Measurements from ENCODE around the gene PLEKHJ1.

The PLEKHJ1 gene

DNA sequence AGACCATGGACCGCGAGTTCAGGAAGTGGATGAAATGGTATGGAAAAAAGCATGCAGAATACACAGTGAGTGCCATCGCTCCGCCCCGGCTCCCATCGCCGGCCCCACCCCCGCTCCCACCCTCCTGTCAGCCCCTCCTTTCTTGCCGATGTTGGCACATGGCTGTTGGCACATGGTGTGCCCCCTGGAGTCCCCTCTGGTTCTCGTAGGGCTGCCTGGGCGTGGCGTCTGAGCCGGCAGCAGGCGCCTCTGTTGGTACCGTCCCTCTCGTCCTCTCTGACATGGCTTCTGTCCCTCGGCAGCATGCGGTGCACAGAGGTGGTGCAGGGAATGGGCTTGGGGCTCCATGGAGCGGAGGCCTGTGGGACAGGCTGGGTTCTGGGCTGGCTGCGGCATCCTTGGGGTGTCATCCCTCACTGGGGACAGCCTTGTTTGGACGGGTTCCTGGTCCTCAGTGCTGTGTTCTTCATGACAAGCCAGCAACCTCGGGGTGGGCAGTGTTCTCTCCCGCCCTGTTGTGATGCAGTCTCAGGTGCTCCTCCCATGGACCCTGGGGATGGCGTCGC is 41.5 kb downstream of the PLEKHJ1 start:
- DNase-seq, result no peak

DNA sequence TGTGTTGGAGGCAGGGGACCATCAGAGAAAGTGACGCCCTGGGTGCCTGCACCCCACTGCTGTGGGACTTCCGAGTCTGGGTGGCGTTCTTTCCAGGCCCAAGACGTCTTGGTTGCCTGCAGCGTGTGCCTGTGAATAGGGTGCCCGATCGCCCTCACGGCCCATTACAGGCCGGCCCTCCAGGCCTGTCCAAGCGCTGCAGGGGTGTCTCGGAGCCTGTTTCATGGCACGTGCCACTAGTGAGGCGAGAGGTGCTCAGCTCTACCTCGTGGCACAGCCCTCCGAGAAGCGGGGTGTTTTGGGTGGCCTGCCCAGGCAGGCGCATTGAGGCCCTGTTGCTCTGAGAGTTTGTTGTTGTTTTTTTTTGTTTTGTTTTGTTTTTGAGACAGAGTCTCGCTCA is 42.3 kb downstream of the PLEKHJ1 start:
- no peak for DNase-seq

DNA sequence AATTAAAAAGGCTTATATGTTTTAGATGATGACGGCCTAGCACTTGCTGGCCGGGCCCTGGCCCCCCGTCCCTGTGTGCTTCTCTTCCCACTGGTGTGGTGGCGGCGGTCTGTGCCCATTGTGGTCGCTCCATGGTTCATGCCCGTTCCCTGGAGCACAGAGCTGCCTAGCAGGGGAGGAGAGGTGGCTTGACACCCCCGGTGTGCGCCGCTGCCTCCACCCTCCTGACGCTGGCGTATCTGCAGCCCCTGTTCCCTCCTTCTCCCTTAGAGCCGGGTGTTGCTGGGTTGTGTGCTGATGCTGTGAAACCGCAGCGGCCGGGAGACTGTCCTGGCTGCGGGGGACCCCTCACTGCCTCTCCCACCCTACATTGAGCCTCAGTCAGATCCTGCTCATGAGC is 43.3 kb downstream of the PLEKHJ1 start:
- DNase-seq, result no peak

DNA sequence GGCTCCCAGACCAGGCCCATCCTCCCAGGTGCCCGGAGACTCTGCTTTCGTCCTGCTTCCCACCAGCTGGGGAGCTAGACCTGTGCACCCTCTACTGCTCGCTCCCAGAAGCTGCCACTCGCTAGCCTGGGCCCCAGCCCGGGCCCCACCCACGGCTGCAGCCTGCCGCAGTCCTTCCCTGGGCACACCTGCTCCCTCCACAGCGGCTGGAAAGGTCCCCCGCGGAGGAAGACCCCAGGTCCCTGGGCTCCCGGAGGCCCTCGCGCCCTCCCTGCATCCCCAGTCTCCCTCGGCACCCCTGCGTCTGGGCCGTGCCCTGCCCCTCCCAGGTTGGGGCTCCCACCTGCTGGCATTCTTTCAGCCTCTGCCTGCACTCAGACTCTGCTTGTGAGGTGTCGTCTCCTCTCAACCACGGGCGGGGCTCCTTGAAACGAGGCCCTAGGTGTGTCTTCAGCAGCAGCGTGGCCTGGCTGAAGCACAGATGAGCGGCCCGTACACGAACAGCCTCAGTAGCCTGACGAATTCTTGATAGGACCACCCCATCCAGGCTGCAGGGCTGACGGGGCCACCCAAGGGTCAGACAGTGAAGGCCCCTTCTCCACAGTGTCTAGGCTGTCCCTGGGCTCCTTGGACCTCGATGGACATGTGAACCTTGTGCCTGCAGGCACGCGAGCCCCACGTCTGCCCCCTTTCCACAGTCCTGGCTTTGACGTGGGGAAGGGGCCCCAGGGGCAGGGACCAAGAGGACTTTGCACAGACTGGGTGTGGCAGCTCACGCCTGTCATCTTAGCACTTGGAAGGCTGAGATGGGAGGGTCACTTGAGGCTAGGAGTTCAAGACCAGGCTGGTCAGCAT is 44.4 kb downstream of the PLEKHJ1 start:
- no peak for DNase-seq

DNA sequence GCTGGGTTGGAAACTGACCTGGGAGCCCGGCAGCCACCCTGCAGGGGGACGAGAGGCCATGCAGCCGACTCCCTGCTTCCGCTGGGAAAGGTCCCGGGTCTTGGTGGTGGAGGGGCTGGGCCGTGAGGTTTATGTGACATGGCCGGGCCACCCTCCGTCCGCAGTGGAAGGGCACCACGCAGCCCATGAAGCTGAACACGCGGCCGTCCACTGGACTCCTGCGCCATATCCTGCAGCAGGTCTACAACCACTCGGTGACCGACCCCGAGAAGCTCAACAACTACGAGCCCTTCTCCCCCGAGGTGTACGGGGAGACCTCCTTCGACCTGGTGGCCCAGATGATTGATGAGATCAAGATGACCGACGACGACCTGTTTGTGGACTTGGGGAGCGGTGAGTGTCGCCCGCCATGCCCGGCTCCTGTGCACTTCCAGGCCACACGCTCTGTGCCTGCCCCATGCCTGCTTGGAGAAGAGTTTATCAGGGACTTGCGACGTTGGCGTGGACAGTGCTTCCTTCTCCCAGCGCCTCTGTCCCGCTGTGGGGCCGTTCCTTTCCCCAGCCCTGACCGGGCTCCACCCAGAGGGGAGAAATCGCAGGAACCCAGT is 45.2 kb downstream of the PLEKHJ1 start:
- no peak for DNase-seq

DNA sequence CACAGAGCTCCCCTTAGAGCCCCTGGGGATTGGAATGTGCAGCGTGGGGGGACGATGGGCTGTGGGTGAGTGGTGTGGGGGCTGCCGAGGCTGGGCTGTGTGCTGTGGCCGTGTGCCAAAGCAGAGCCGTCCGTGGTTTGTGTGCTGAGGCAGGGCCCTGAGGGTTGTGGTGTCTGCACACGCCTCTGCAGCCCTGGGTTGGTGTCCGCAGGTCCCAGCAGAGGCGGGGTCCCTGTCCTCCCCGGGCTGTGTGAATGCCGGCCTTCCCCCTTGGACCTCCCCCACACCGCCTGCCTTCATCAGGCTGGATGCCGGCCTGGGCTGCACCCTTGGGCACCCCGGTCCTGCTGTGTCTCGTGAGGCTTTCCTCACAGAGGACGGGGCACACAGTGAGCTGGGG is 46.2 kb downstream of the PLEKHJ1 start:
- no peak for DNase-seq

DNA sequence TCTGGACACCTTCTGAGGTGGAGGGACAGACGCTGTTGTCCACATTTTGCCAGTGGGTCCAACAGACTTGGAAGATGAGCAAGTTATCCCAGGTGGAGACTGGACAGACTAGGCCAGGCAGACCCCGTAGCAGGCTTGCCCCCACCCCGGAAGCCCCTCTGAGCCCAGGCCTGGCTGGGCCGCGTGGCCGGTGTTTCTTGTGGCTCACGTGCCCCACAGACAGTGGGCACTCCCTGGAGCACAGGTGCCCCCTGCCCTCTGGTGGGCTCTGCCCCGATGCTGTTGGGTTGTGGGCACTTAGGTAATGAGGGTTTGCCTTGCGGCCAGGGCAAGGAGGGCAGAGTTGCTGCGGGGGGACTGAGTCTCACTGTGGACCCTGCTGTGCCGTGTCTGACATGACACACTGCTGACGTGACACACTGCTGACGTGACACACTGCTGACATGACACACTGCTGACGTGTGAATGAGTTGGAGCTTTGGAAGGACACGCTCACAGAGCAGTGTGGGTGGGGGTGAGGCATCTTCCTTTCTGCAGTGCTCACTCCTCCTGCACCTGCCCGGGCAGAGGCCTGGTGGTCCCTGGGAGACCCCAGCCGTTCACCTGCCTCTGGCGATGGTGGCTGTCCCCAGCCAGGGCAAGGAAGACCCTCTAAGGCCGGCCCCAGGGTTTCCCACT is 47.3 kb downstream of the PLEKHJ1 start:
- DNase-seq, result no peak

DNA sequence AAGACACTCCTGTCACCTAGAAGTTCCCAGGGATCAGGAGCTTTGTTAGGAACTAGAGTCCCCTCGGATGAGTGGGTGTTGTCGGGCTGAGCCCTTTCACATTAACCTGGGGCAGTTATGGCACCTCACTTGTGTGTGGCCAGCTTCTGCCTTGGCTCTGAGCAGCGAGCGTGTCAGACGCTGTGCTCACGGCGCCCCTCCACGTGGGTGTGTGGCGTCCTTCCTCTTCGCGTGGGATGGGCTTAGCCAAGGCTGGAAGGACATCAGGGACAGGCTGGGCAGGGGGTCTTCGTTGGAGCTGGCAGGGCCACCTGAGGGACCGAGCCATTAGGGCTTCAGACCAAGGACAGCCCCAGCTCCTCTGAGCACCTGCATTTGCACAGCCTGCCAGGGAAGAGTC is 49.0 kb downstream of the PLEKHJ1 start:
- no peak for DNase-seq

DNA sequence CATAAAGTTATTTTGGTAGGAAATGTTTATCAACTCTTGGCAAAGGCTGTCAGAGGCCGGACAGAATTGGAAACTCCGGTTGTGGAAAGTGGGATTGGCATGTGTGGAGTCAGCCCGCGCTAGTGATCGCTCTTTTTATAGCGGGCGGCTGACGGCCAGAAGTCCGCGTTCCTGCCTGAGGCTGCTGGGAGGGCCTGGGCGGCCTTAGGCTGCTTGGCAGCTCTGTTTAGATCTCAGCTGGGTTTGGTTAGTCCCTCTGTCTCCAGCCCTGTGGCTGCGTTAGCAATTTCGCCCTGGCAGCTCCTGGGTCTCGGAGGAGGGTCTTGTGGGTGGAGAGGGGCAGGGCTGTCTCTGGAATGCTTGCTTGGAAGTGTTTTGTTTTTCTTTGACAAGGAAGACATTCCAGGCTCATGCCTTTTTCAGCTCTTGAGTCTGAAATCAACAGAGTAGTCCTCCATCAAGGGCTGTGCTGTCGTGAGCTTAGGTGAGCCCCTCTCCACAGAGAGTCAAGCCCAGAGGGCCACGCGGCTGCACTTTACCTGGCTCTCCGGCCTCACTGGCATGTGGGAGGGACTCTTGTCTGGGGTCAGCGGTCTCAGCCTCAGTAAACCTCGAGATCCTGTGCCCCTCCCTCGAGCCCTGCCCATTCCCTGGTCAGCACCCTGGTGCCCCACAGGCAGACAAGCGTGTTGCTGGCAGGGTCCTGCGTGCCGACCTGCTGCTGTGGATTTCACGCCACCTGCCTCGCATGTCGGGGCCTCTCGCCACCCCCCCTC is 49.9 kb downstream of the PLEKHJ1 start:
- no peak for DNase-seq

DNA sequence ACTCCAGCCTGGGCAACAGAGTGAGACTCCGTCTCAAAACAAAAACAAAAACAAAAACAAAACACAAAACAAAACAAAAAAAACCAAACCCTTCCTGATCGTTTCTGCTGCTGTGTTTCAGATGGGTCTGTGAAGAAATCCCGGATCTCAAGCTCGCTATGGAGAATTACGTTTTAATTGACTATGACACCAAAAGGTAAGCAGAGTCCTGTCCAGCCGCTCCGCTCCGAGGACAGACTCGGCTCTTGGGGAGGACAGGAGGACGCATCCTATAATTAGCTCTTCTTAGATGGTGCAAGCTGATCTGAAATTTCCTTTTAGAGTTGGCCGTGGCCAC is 50.4 kb downstream of the PLEKHJ1 start:
- DNase-seq, result no peak

DNA sequence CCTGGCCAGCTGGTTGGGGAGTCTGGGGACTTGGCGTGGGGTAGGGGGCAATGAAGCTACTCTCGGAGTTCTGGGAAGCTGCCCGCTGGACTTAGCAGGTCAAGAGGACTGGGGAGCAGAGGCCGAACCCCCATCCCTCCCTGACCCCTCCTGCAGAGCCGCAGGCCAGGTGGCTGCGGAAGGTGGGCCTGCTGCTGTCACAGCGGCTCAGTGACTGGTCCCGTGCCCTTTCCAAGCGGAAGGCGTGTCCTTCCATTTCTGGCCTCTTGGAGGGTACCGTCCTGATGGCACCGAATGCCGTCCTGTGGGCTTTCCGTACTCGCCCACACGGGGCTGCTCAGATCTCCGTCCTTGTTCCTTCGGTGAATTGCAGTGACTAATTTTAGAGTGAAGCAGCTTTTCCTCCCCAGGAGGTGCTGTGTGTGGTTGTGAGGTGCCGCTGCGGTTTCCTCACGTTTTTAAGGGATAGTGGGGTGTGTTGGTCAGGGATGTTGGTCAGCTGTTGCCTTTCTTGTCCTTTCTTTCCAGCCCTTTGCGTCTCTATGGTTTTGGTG is 51.6 kb downstream of the PLEKHJ1 start:
- no peak for DNase-seq
